Kidney epithelial cell (primary cell): ENCODE measurements around the gene KRTAP3-2. TPM values are rescaled to one million over a fixed set of nuclear protein-coding genes. Genes with fewer than 3 reads are reported as not detected.

Source experiments
- DNase-seq: peaks from one replicate; pipeline ENCODE4 v3.0.0-alpha.2; 2010; ENCODE audit warnings: low read depth
- H3K27me3 ChIP-seq: 2 replicates; pipeline ENCODE4 v1.6.0; 2011; ENCODE audit warnings: low read length; ENCODE audit not compliant: control insufficient read depth, insufficient read depth
- H3K36me3 ChIP-seq: 2 replicates; pipeline ENCODE4 v1.5.1; 2011; ENCODE audit warnings: low read length; ENCODE audit not compliant: control insufficient read depth, insufficient read depth
- H3K4me3 ChIP-seq: 2 replicates; pipeline ENCODE4 v1.5.1; 2011; ENCODE audit warnings: low read depth, mild to moderate bottlenecking, control low read depth, low read length
- CTCF ChIP-seq: IDR thresholded peaks from 2 replicates; pipeline ENCODE4 v1.5.1; 2011; ENCODE audit warnings: mild to moderate bottlenecking, moderate library complexity, low read length, control low read depth, inconsistent platforms; ENCODE audit not compliant: insufficient read depth, poor library complexity, severe bottlenecking
- total RNA-seq: library from RNA; depleted of rRNA; stranded (reverse); fragments of >200 nt; gene quantifications from 2 replicates; pipeline ENCODE4 v1.2.3, GENCODE V29; 2015

The KRTAP3-2 gene
- total RNA-seq, 1 donor from 2014 or later = not detected

- no peak for DNase-seq
- H3K27me3 ChIP-seq = no peaks in the 10 kb centered on the region
- H3K36me3 ChIP-seq = no peaks in the 10 kb centered on the region
- no peak for TF ChIP-seq CTCF
- H3K4me3 ChIP-seq = no peak overlapping the region
Measured at GRCh38 chr17:40958086-40958953, 41.4 kb downstream of the KRTAP3-2 start.

- DNase-seq = peak; percentile 98
Measured at GRCh38 chr17:40956401-40957254, 43.1 kb downstream of the KRTAP3-2 start.

GRCh38 chr17:40953881-40954280 lies 45.8 kb downstream of the KRTAP3-2 start:
- peak; percentile 74 for DNase-seq
- H3K27me3 ChIP-seq = no peaks in the 10 kb centered on the region
- no peaks in the 10 kb centered on the region for H3K36me3 ChIP-seq
- no peak overlapping the region for H3K4me3 ChIP-seq
- no peak for TF ChIP-seq CTCF

More at GRCh38 chr17:40956401-40957254, 43.1 kb downstream of the KRTAP3-2 start:
- no peak for TF ChIP-seq CTCF
- no peaks in the 10 kb centered on the region for H3K27me3 ChIP-seq
- no peak overlapping the region for H3K4me3 ChIP-seq
- no peaks in the 10 kb centered on the region for H3K36me3 ChIP-seq

- DNase-seq = peak; percentile 71
- Histone ChIP-seq H3K4me3 (no peak overlapping the region), H3K36me3 (no peaks in the 10 kb centered on the region), H3K27me3 (no peaks in the 10 kb centered on the region)
- no peak for TF ChIP-seq CTCF
Measured at GRCh38 chr17:40952661-40953060, 47.0 kb downstream of the KRTAP3-2 start.

DNA sequence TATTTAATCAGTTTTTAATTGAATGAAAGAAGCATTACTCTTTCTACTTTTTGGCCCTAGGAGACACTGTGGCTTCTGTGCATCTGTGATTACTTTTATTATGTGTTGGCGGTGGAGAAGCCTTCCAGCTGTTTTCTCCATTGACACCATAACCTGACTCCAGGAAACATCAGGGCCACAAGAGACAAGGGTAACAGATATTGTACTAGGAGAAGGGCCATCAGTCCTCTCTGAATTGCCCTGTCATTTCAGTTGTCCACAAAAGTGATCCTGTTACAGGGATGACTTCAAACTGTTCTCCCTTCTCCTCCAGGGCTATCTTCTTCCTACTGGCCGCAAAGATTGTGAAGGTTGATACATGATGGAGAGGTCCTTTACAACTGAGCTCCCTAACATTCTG lies 47.6 kb downstream of the KRTAP3-2 start:
- Histone ChIP-seq H3K4me3 (no peak overlapping the region), H3K36me3 (no peaks in the 10 kb centered on the region), H3K27me3 (no peaks in the 10 kb centered on the region)
- no peak for DNase-seq
- TF ChIP-seq CTCF = no peak
